Mesenchymal stem cell (in vitro differentiated cells and primary cell): Measurements from ENCODE around the gene FTO. TPM values are rescaled to one million over a fixed set of nuclear protein-coding genes. Genes with fewer than 3 reads are reported as not detected.

ENCODE experiments used
- DNase-seq: peaks from one replicate; pipeline ENCODE4 v3.0.0-alpha.2; 2013
- H2AFZ ChIP-seq: one replicate; pipeline ENCODE4 v1.6.1; 2013; ENCODE audit warnings: low read depth, mild to moderate bottlenecking, control low read depth, inconsistent platforms, low read length, moderate library complexity
- H2AK5ac ChIP-seq: 2 replicates; pipeline ENCODE4 v1.6.1; 2013; ENCODE audit warnings: low read length, moderate library complexity, mild to moderate bottlenecking, inconsistent platforms; ENCODE audit not compliant: severe bottlenecking
- H2BK120ac ChIP-seq: one replicate; pipeline ENCODE4 v1.6.1; 2013; ENCODE audit warnings: low read depth, mild to moderate bottlenecking, inconsistent platforms, low read length, moderate library complexity
- H2BK12ac ChIP-seq, 2 experiments: one replicate each; pipeline ENCODE4 v1.6.1; 2013; ENCODE audit warnings: inconsistent platforms in 2 of 2, low read length in 2 of 2, mild to moderate bottlenecking in 2 of 2, moderate library complexity in 2 of 2, control low read depth in 1 of 2
- H2BK15ac ChIP-seq: one replicate; pipeline ENCODE4 v1.6.1; 2013; ENCODE audit warnings: mild to moderate bottlenecking, low read depth, inconsistent platforms; ENCODE audit not compliant: poor library complexity, severe bottlenecking
- H2BK5ac ChIP-seq: 2 replicates; pipeline ENCODE4 v1.6.1; 2013; ENCODE audit warnings: low read depth, mild to moderate bottlenecking, low read length, control low read depth, inconsistent platforms; ENCODE audit not compliant: poor library complexity, severe bottlenecking
- H3K14ac ChIP-seq, 2 experiments: one replicate each; pipeline ENCODE4 v1.6.1; 2013; ENCODE audit warnings: inconsistent platforms in 2 of 2, low read length in 2 of 2, control low read depth in 1 of 2, mild to moderate bottlenecking in 1 of 2, moderate library complexity in 1 of 2
- H3K18ac ChIP-seq, 2 experiments: one replicate each; pipeline ENCODE4 v1.6.1; 2013; ENCODE audit warnings: inconsistent platforms in 2 of 2, low read length in 2 of 2, control low read depth in 1 of 2, low read depth in 1 of 2, mild to moderate bottlenecking in 1 of 2
- H3K23ac ChIP-seq, 2 experiments: one replicate each; pipeline ENCODE4 v1.6.1; 2013; ENCODE audit warnings: inconsistent platforms in 2 of 2, low read length in 2 of 2, mild to moderate bottlenecking in 2 of 2, moderate library complexity in 2 of 2, control low read depth in 1 of 2
- H3K27ac ChIP-seq: 2 replicates; pipeline ENCODE4 v1.5.1; 2013; ENCODE audit warnings: mild to moderate bottlenecking, moderate library complexity, low read length, control low read depth, inconsistent platforms; ENCODE audit not compliant: poor library complexity, severe bottlenecking
- H3K27me3 ChIP-seq, 2 experiments: 2 replicates each; pipeline versions ENCODE4 v1.6.1 to v1.7.0; 2013; ENCODE audit warnings: low read length in 2 of 2, mild to moderate bottlenecking in 2 of 2, moderate library complexity in 2 of 2, control low read depth in 1 of 2, inconsistent platforms in 1 of 2; ENCODE audit not compliant: control insufficient read depth in 1 of 2, insufficient read depth in 1 of 2
- H3K36me3 ChIP-seq, 2 experiments: 2 replicates each; pipeline versions ENCODE4 v1.6.1 to v1.7.0; 2013; ENCODE audit warnings: low read length in 2 of 2, control low read depth in 1 of 2, inconsistent platforms in 1 of 2, low read depth in 1 of 2, mild to moderate bottlenecking in 1 of 2; ENCODE audit not compliant: insufficient read depth in 2 of 2, control insufficient read depth in 1 of 2
- H3K4ac ChIP-seq, 2 experiments: one replicate each; pipeline ENCODE4 v1.6.1; 2013; ENCODE audit warnings: inconsistent platforms in 2 of 2, low read length in 2 of 2, mild to moderate bottlenecking in 2 of 2, moderate library complexity in 2 of 2, control low read depth in 1 of 2, low read depth in 1 of 2
- H3K4me1 ChIP-seq: 2 replicates; pipeline ENCODE4 v1.6.1; 2013; ENCODE audit warnings: low read depth, low read length, control low read depth; ENCODE audit not compliant: control insufficient read depth, insufficient read depth
- H3K4me2 ChIP-seq: 2 replicates; pipeline ENCODE4 v1.6.1; 2013; ENCODE audit warnings: low read length, mild to moderate bottlenecking, inconsistent platforms; ENCODE audit not compliant: poor library complexity, severe bottlenecking
- H3K4me3 ChIP-seq, 2 experiments: 2 replicates each; pipeline versions ENCODE4 v1.5.1 to v1.7.0; 2013; ENCODE audit warnings: low read length in 2 of 2, mild to moderate bottlenecking in 2 of 2, control low read depth in 1 of 2, low read depth in 1 of 2; ENCODE audit not compliant: insufficient read depth in 1 of 2
- H3K79me1 ChIP-seq: replicated peaks from 2 replicates; pipeline ENCODE4 v1.6.1; 2013; ENCODE audit warnings: mild to moderate bottlenecking, control low read depth, low read length, inconsistent platforms; ENCODE audit not compliant: poor library complexity, severe bottlenecking
- H3K9ac ChIP-seq: 2 replicates; pipeline ENCODE4 v1.7.0; 2013; ENCODE audit warnings: mild to moderate bottlenecking, low read length, moderate library complexity
- H3K9me3 ChIP-seq: 2 replicates; pipeline ENCODE4 v1.7.0; 2013; ENCODE audit warnings: mild to moderate bottlenecking, low read length; ENCODE audit not compliant: control insufficient read depth
- H4K8ac ChIP-seq: one replicate; pipeline ENCODE4 v1.6.1; 2013; ENCODE audit warnings: inconsistent platforms, mild to moderate bottlenecking, low read length, moderate library complexity
- H4K91ac ChIP-seq: one replicate; pipeline ENCODE4 v1.6.1; 2013; ENCODE audit warnings: mild to moderate bottlenecking, low read length, inconsistent platforms
- WGBS: methylation state at CpG from one replicate; pipeline ENCODE4 v1.1.7; 2013; ENCODE audit warnings: mixed read lengths; 5-methylcytosine and 5-hydroxymethylcytosine counted together
- small RNA-seq: library from polyadenylated mRNA; stranded (forward); fragments of <200 nt; extraction: miRNeasy Mini kit (QIAGEN cat#:217004); gene quantifications from one replicate; pipeline ENCODE3, GENCODE V24; 2013; ENCODE audit warnings: low read depth

FTO gene

GRCh38 chr16:54200161-54200534 is 496.2 kb downstream of the FTO start:
- DNase-seq, result no peak
- H2BK120ac ChIP-seq, result no peak overlapping the region
- no peak overlapping the region for H3K9ac ChIP-seq
- H3K36me3 ChIP-seq, result no peaks in the 10 kb centered on the region
- no peak overlapping the region for H4K8ac ChIP-seq
- no peak overlapping the region for H2AK5ac ChIP-seq
- no peak overlapping the region for H2BK12ac ChIP-seq
- no peak overlapping the region for H3K14ac ChIP-seq
- H2BK15ac ChIP-seq, result no peak overlapping the region
- H3K27me3 ChIP-seq, result peaks cover 11 to 37% of the 10 kb centered on the region in 2 experiments
- no peak overlapping the region for H3K18ac ChIP-seq
- H3K4me2 ChIP-seq, result no peak overlapping the region
- no peak overlapping the region for H4K91ac ChIP-seq
- 93% methylated on average over 3 of the region's 3 CpGs for WGBS
- H3K9me3 ChIP-seq, result no peaks in the 10 kb centered on the region
- no peaks in the 10 kb centered on the region for H3K79me1 ChIP-seq
- H3K4me1 ChIP-seq, result no peaks in the 10 kb centered on the region
- no peak overlapping the region for H2AFZ ChIP-seq
- H3K23ac ChIP-seq, result no peak overlapping the region
- no peak overlapping the region for H3K4me3 ChIP-seq
- H2BK5ac ChIP-seq, result no peak overlapping the region
- H3K4ac ChIP-seq, result no peak overlapping the region
- no peak overlapping the region for H3K27ac ChIP-seq

GRCh38 chr16:54200720-54201119 is 496.8 kb downstream of the FTO start:
- Histone ChIP-seq H2AFZ (no peak overlapping the region), H3K9ac (no peak overlapping the region), H3K14ac (no peak overlapping the region), H3K4me2 (no peak overlapping the region), H3K4me1 (no peaks in the 10 kb centered on the region), H3K18ac (no peak overlapping the region), H2BK5ac (no peak overlapping the region), H3K36me3 (no peaks in the 10 kb centered on the region), H3K79me1 (no peaks in the 10 kb centered on the region), H2BK12ac (no peak overlapping the region), H2AK5ac (no peak overlapping the region), H3K27me3 (peaks cover 17 to 42% of the 10 kb centered on the region in 2 experiments), H4K8ac (no peak overlapping the region), H3K23ac (no peak overlapping the region), H2BK120ac (no peak overlapping the region), H3K27ac (no peak overlapping the region), H3K9me3 (no peaks in the 10 kb centered on the region), H2BK15ac (no peak overlapping the region), H3K4ac (no peak overlapping the region), H3K4me3 (no peak overlapping the region), H4K91ac (no peak overlapping the region)
- DNase-seq, result no peak
- WGBS, result 95% methylated on average over 1 of the region's 1 CpG

- no peak overlapping the region for H3K4me2 ChIP-seq
- 87% methylated on average over 4 of the region's 4 CpGs for WGBS
Observed at GRCh38 chr16:54201200-54201599, 497.2 kb downstream of the FTO start.

More at GRCh38 chr16:54201200-54201599, 497.2 kb downstream of the FTO start:
- Histone ChIP-seq H4K8ac (no peak overlapping the region), H3K36me3 (no peaks in the 10 kb centered on the region), H3K9ac (no peak overlapping the region), H2BK12ac (no peak overlapping the region), H3K23ac (no peak overlapping the region), H3K27ac (no peak overlapping the region), H2AFZ (no peak overlapping the region), H2AK5ac (no peak overlapping the region), H3K14ac (no peak overlapping the region), H3K4ac (no peak overlapping the region), H4K91ac (no peak overlapping the region), H2BK120ac (no peak overlapping the region), H3K27me3 (peaks cover 20 to 41% of the 10 kb centered on the region in 2 experiments), H3K4me1 (no peaks in the 10 kb centered on the region), H3K79me1 (no peaks in the 10 kb centered on the region), H3K18ac (no peak overlapping the region), H3K4me3 (no peak overlapping the region), H2BK5ac (no peak overlapping the region), H2BK15ac (no peak overlapping the region), H3K9me3 (no peaks in the 10 kb centered on the region)
- no peak for DNase-seq

Small RNAs within 50 kb of the gene (small RNA-seq; reads per million reads assigned to genes)
- gene AC007347.2, result not detected
